B cell (primary cell): ENCODE measurements around the gene GPAT3. TPM values are rescaled to one million over a fixed set of nuclear protein-coding genes. Genes with fewer than 3 reads are reported as not detected.

Source experiments
- ATAC-seq: fragments of 200-7000 bp; cut with Tn5 transposase; one replicate; pipeline ENCODE4 v1.10.0; 2021; ENCODE audit warnings: low read depth, mild to moderate bottlenecking, moderate number of reproducible peaks, moderate library complexity
- CTCF ChIA-PET: fragments of 350-600 bp; sonication (Branson Sonifier 250); formaldehyde crosslinking; loops from one replicate; lab custom pipeline; 2021; ENCODE audit warnings: antibody characterized with exemption, inconsistent platforms; lab: Charles Lee
- POLR2A ChIA-PET: fragments of 350-600 bp; sonication (Branson Sonifier 250); formaldehyde crosslinking; loops from one replicate; lab custom pipeline; 2021; ENCODE audit warnings: antibody characterized with exemption; lab: Charles Lee
- DNase-seq: peaks from one replicate; pipeline ENCODE4 v3.0.0; 2013
- H2AFZ ChIP-seq: 2 replicates; pipeline ENCODE4 v1.6.1; 2012; ENCODE audit warnings: mild to moderate bottlenecking, low read depth, low read length; ENCODE audit not compliant: insufficient read depth, poor library complexity, severe bottlenecking
- H3K27ac ChIP-seq, 2 donors: 1 replicate in 1 of 2; 2 replicates in 1 of 2; pipeline ENCODE4 v1.5.1; 2012 to 2013; ENCODE audit warnings: low read length in 2 of 2, mild to moderate bottlenecking in 2 of 2, moderate library complexity in 1 of 2
- H3K27me3 ChIP-seq, 4 experiments: fragments of 200-600 bp in 1 of 4; sonication (generic) in 1 of 4; replicated peaks in 1 of 4; 1 replicate in 2 of 4; 2 replicates in 2 of 4; pipeline versions ENCODE4 v1.6.1 to v1.7.0; 2013 to 2016; ENCODE audit warnings: low read length in 3 of 4, mild to moderate bottlenecking in 2 of 4, mixed read lengths in 1 of 4, moderate library complexity in 1 of 4; ENCODE audit not compliant: insufficient read depth in 4 of 4, control insufficient read depth in 3 of 4; ENCODE audit errors: control extremely low read depth in 1 of 4
- H3K36me3 ChIP-seq, 2 experiments: replicated peaks in 1 of 2; 1 replicate in 1 of 2; 2 replicates in 1 of 2; pipeline versions ENCODE4 v1.6.1 to v1.7.1; 2013; ENCODE audit warnings: low read length in 1 of 2; ENCODE audit not compliant: insufficient read depth in 2 of 2, control insufficient read depth in 1 of 2; ENCODE audit errors: control extremely low read depth in 1 of 2, extremely low read depth in 1 of 2
- H3K4me1 ChIP-seq, 2 donors: fragments of 200-600 bp in 1 of 2; sonication (generic) in 1 of 2; 1 replicate in 1 of 2; 2 replicates in 1 of 2; pipeline versions ENCODE4 v1.5.1 to v1.6.1; 2013 to 2017; ENCODE audit warnings: low read length in 2 of 2; ENCODE audit not compliant: control insufficient read depth in 2 of 2, insufficient read depth in 2 of 2
- H3K4me2 ChIP-seq: replicated peaks from 2 replicates; pipeline ENCODE3; 2012; ENCODE audit warnings: mild to moderate bottlenecking, low read depth, low read length; ENCODE audit not compliant: poor library complexity, severe bottlenecking
- H3K4me3 ChIP-seq, 5 experiments: fragments of 200-600 bp in 1 of 5; sonication (generic) in 1 of 5; 1 replicate in 3 of 5; 2 replicates in 2 of 5; pipeline versions ENCODE4 v1.5.1 to v1.7.0; 2011 to 2016; ENCODE audit warnings: low read length in 4 of 5, mild to moderate bottlenecking in 4 of 5, low read depth in 2 of 5, control low read depth in 1 of 5, moderate library complexity in 1 of 5; ENCODE audit not compliant: insufficient read depth in 1 of 5; ENCODE audit errors: control extremely low read depth in 1 of 5, extremely low read depth in 1 of 5
- H3K79me2 ChIP-seq: fragments of 200-600 bp; sonication (generic); one replicate; pipeline ENCODE4 v1.6.0; 2016; ENCODE audit warnings: low read length; ENCODE audit not compliant: control insufficient read depth, insufficient read depth
- H3K9ac ChIP-seq: fragments of 200-600 bp; sonication (generic); 2 replicates; pipeline ENCODE4 v1.6.1; 2017; ENCODE audit warnings: mild to moderate bottlenecking, low read length, moderate library complexity
- H3K9me3 ChIP-seq, 3 donors: one replicate each; pipeline versions ENCODE4 v1.6.1 to v1.7.1; 2013; ENCODE audit warnings: low read length in 2 of 3; ENCODE audit not compliant: control insufficient read depth in 2 of 3, insufficient read depth in 1 of 3; ENCODE audit errors: control extremely low read depth in 1 of 3
- H4K20me1 ChIP-seq: 2 replicates; pipeline ENCODE4 v1.6.0; 2012; ENCODE audit warnings: mild to moderate bottlenecking, low read length; ENCODE audit not compliant: insufficient read depth, control insufficient read depth, poor library complexity, severe bottlenecking
- H3K27ac Mint-ChIP-seq: one replicate; pipeline ENCODE4 v1.8.0; 2021; ENCODE audit warnings: mixed read lengths
- H3K27me3 Mint-ChIP-seq: one replicate; pipeline ENCODE4 v1.8.0; 2021; ENCODE audit warnings: mixed read lengths
- H3K4me1 Mint-ChIP-seq: one replicate; pipeline ENCODE4 v1.8.0; 2021; ENCODE audit warnings: mixed read lengths
- H3K4me3 Mint-ChIP-seq: one replicate; pipeline ENCODE4 v1.8.0; 2021; ENCODE audit warnings: mixed read lengths
- H3K9me3 Mint-ChIP-seq: one replicate; pipeline ENCODE4 v1.8.0; 2022; ENCODE audit warnings: mixed read lengths; ENCODE audit not compliant: insufficient read depth
- CTCF ChIP-seq: fragments of 200-600 bp; IDR thresholded peaks from one replicate; pipeline ENCODE4 v1.8.0; 2022; ENCODE audit warnings: antibody characterized with exemption, mild to moderate bottlenecking
- EZH2 ChIP-seq: IDR thresholded peaks from 2 replicates; pipeline ENCODE4 v1.6.1; 2012; ENCODE audit warnings: borderline replicate concordance, low read depth, mild to moderate bottlenecking, moderate library complexity, low read length; ENCODE audit not compliant: insufficient read depth, poor library complexity, severe bottlenecking
- WGBS: methylation state at CpG from one replicate; pipeline ENCODE4 v1.1.5; 2013; ENCODE audit warnings: missing lambda C conversion rate; ENCODE audit not compliant: insufficient coverage; 5-methylcytosine and 5-hydroxymethylcytosine counted together
- intact Hi-C: fragments of 100-400 bp; cut with micrococcal nuclease; formaldehyde crosslinking; loops from one replicate; pipeline ENCODE4 v1.10.0; 2022
- polyA plus RNA-seq: library from polyadenylated mRNA; depleted of rRNA; stranded (reverse); fragments of >200 nt; gene quantifications from 2 replicates; pipeline ENCODE4 v1.2.3, GENCODE V29; 2012
- total RNA-seq, 2 donors: library from RNA; stranded (reverse); fragments of 120-200 nt in 1 of 2; gene quantifications; 1 replicate in 1 of 2; 2 replicates in 1 of 2; pipeline versions ENCODE4 v1.2.3 to v1.2.4, GENCODE V29; 2013 to 2022

Gene GPAT3
- total and polyA plus RNA-seq, 2 donors (not counting 1 experiment from before 2014, with no cell fraction given), result 0.06 to 0.89 TPM

- no peak overlapping the region for H3K9ac ChIP-seq
- DNase-seq (no peak), ATAC-seq (no peak)
- H3K27ac ChIP-seq, result no peak overlapping the region
- H3K27ac Mint-ChIP-seq, result no peak overlapping the region
- H3K27me3 Mint-ChIP-seq, result no peaks in the 10 kb centered on the region
- no peak overlapping the region for H2AFZ ChIP-seq
- no peaks in the 10 kb centered on the region for H3K9me3 Mint-ChIP-seq
- no peaks in the 10 kb centered on the region for H3K36me3 ChIP-seq
- intact Hi-C loops, result no loop called here
- H3K4me2 ChIP-seq, result no peak overlapping the region
- H3K4me3 Mint-ChIP-seq, result no peak overlapping the region
- H3K9me3 ChIP-seq, result no peaks in the 10 kb centered on the region
- TF ChIP-seq CTCF (no peak), EZH2 (no peak)
- H4K20me1 ChIP-seq, result no peaks in the 10 kb centered on the region
- peaks cover 0 to 3% of the 10 kb centered on the region in 2 donors for H3K4me1 ChIP-seq
- 100% methylated on average over 1 of the region's 5 CpGs for WGBS
- no peaks in the 10 kb centered on the region for H3K79me2 ChIP-seq
- ChIA-PET POLR2A (no interaction called here), CTCF (no interaction called here)
- no peaks in the 10 kb centered on the region for H3K27me3 ChIP-seq
- peaks cover 1% of the 10 kb centered on the region for H3K4me1 Mint-ChIP-seq
- H3K4me3 ChIP-seq, result no peak overlapping the region
Measured at GRCh38 chr4:83558059-83558653, 22.2 kb downstream of the GPAT3 start.

GRCh38 chr4:83558680-83559079 is 22.8 kb downstream of the GPAT3 start:
- POLR2A ChIA-PET, result no interaction called here
- H3K9me3 ChIP-seq, result no peaks in the 10 kb centered on the region
- DNase-seq, result no peak
- Mint-ChIP-seq H3K27me3 (no peaks in the 10 kb centered on the region), H3K4me1 (peaks cover 1% of the 10 kb centered on the region), H3K27ac (no peak overlapping the region), H3K9me3 (no peaks in the 10 kb centered on the region), H3K4me3 (no peak overlapping the region)
- no peaks in the 10 kb centered on the region for H3K79me2 ChIP-seq
- no peak overlapping the region for H3K9ac ChIP-seq
- H3K4me3 ChIP-seq, result no peak overlapping the region
- H3K27ac ChIP-seq, result no peak overlapping the region
- CTCF ChIA-PET, result no interaction called here
- ATAC-seq, result no peak
- H3K4me2 ChIP-seq, result no peak overlapping the region
- peaks cover 0 to 3% of the 10 kb centered on the region in 2 donors for H3K4me1 ChIP-seq
- intact Hi-C loops, result no loop called here
- H3K27me3 ChIP-seq, result no peaks in the 10 kb centered on the region
- TF ChIP-seq CTCF (no peak), EZH2 (no peak)
- no peaks in the 10 kb centered on the region for H3K36me3 ChIP-seq
- no peak overlapping the region for H2AFZ ChIP-seq
- no peaks in the 10 kb centered on the region for H4K20me1 ChIP-seq
- WGBS, result 0% methylated on average over 1 of the region's 1 CpG
